Activated naive CD4-positive, alpha-beta T cell treated with anti-CD3 and anti-CD28 coated beads for 36 hours (primary cell): ENCODE data around the gene ECEL1. TPM values are rescaled to one million over a fixed set of nuclear protein-coding genes. Genes with fewer than 3 reads are reported as not detected.
"Not testable (repeated sequence)": the region's sequence is repeated elsewhere in the genome, so short reads cannot be mapped to it uniquely, and the experiment has no call there.

Source experiments
- CTCF ChIA-PET: fragments of 350-600 bp; sonication (Branson Sonifier 250); formaldehyde crosslinking; loops from one replicate; lab custom pipeline; 2021; ENCODE audit warnings: antibody characterized with exemption; lab: Charles Lee
- DNase-seq: peaks from one replicate; pipeline ENCODE4 v3.0.0-alpha.2; 2020
- H3K27ac Mint-ChIP-seq: one replicate; pipeline ENCODE4 v1.8.0; 2021; ENCODE audit warnings: mild to moderate bottlenecking, mixed read lengths
- H3K27me3 Mint-ChIP-seq: one replicate; pipeline ENCODE4 v1.8.0; 2021; ENCODE audit warnings: low read depth, mixed read lengths
- H3K36me3 Mint-ChIP-seq: one replicate; pipeline ENCODE4 v1.8.0; 2021; ENCODE audit warnings: low read depth, mixed read lengths
- H3K4me1 Mint-ChIP-seq: one replicate; pipeline ENCODE4 v1.8.0; 2021; ENCODE audit warnings: low read depth, mixed read lengths
- H3K4me3 Mint-ChIP-seq: one replicate; pipeline ENCODE4 v1.8.0; 2021; ENCODE audit warnings: mild to moderate bottlenecking, moderate library complexity, mixed read lengths
- H3K9me3 Mint-ChIP-seq: one replicate; pipeline ENCODE4 v1.8.0; 2021; ENCODE audit warnings: mixed read lengths
- intact Hi-C: fragments of 100-400 bp; cut with micrococcal nuclease; formaldehyde crosslinking; loops from one replicate; pipeline ENCODE4 v1.15.1; 2023
- total RNA-seq, 2 experiments: library from RNA; stranded (reverse); gene quantifications; one replicate each; pipeline ENCODE4 v1.2.3, GENCODE V29; 2021

Gene ECEL1
- total RNA-seq, 2 experiments from 2014 or later: 0.12 TPM; not detected in 1

DNA sequence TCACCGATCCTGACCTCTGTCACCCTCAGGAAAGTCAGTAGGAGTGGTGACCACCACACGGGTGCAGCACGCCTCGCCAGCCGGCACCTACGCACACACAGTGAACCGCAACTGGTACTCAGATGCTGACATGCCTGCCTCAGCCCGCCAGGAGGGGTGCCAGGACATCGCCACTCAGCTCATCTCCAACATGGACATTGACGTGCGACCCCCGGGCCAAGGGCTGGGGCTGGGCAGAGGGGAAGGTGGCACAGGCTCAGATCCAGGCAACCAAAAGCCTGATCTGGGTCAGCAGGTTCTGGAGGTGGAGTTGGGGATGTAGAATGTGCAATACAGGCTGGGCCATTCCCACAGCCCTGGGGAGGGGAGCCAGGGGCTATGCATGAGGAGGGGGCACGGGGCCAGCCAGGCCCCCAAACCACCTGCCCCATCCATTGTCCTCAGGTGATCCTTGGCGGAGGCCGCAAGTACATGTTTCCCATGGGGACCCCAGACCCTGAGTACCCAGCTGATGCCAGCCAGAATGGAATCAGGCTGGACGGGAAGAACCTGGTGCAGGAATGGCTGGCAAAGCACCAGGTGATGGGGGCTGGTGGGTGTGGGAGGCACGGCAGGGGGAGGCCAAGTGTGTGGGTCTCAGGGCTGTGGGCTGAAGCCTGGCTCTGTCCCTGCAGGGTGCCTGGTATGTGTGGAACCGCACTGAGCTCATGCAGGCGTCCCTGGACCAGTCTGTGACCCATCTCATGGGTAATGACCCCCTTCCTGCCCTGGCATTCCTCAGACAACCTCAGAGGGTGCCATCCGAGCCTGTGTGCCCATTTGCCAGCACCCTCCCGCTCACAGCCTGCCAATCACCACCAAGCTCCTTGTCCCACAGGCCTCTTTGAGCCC lies 30.3 kb downstream of the ECEL1 start:
- no peak for DNase-seq
- H3K4me3 Mint-ChIP-seq: no peak overlapping the region
- H3K36me3 Mint-ChIP-seq: no peaks in the 10 kb centered on the region
- H3K27me3 Mint-ChIP-seq: peaks cover 11% of the 10 kb centered on the region
- CTCF ChIA-PET: no interaction called here
- H3K9me3 Mint-ChIP-seq: no peaks in the 10 kb centered on the region
- no peaks in the 10 kb centered on the region for H3K4me1 Mint-ChIP-seq
- H3K27ac Mint-ChIP-seq: no peak overlapping the region
- intact Hi-C loops: no loop called here

GRCh38 chr2:232456296-232457120 lies 31.1 kb downstream of the ECEL1 start:
- no peaks in the 10 kb centered on the region for H3K9me3 Mint-ChIP-seq
- no peak overlapping the region for H3K4me3 Mint-ChIP-seq
- H3K36me3 Mint-ChIP-seq: no peaks in the 10 kb centered on the region
- no peak for DNase-seq
- no peaks in the 10 kb centered on the region for H3K4me1 Mint-ChIP-seq
- H3K27ac Mint-ChIP-seq: no peak overlapping the region
- CTCF ChIA-PET: no interaction called here
- peaks cover 11% of the 10 kb centered on the region for H3K27me3 Mint-ChIP-seq
- intact Hi-C loops: no loop called here

DNA sequence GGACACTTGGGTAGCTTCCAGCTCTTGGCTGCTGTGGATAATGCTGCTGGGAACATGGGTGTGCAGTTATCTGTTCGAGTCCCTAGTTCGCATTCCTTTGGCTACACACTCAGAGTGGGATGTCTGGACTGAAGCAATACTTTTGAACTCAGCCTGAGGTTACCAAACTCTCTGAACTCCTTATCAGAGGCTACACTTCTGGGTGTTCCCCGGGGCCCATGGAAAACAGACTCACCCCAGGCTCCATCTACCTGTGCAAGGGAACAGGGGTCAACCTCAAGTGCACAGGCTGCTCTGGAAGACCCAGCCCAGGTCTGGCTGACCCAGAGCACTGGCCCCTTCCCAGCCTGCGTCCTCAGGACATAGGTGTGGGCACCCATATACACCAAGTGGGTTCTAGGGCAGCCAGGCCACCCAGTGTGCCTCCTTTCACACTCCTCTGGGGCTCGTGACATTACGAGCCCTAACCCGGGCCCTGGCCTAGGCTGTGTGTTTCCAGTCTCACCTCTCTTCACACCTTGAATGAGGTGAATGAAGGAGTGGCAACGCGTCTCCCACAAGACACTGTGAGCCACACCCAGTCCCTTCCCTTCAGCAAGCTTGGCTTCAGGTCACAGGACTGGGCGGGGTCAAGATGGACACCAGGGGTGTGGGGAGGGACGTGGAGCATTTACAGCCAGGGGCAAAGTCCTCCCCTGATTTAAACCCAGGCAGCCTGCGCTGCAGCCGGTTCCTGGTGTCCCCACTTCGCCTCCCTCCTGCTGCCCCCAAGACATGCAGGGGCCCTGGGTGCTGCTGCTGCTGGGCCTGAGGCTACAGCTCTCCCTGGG lies 32.0 kb downstream of the ECEL1 start, which contains the start of gene ALPI:
Gene ALPI, plus strand, starts transcription at position 728 of the 830 bp plus-strand sequence. Its CDS starts 47 bp downstream, at position 775.
- DNase-seq: no peak
- H3K9me3 Mint-ChIP-seq: no peaks in the 10 kb centered on the region
- no peaks in the 10 kb centered on the region for H3K4me1 Mint-ChIP-seq
- no peaks in the 10 kb centered on the region for H3K36me3 Mint-ChIP-seq
- H3K27me3 Mint-ChIP-seq: peaks cover 11% of the 10 kb centered on the region
- H3K4me3 Mint-ChIP-seq: no peak within 1 kb of the TSS
- intact Hi-C loops: no loop called here
- CTCF ChIA-PET: no interaction called here
- no peak within 1 kb of the TSS for H3K27ac Mint-ChIP-seq

GRCh38 chr2:232454630-232455029 lies 33.0 kb downstream of the ECEL1 start:
- intact Hi-C loops: no loop called here
- Mint-ChIP-seq H3K4me3 (no peak overlapping the region), H3K9me3 (no peaks in the 10 kb centered on the region), H3K4me1 (no peaks in the 10 kb centered on the region), H3K27ac (no peak overlapping the region), H3K36me3 (no peaks in the 10 kb centered on the region), H3K27me3 (peaks cover 8% of the 10 kb centered on the region)
- CTCF ChIA-PET: interaction anchor here (1.2 kb wide), 1 partner anchor 17 kb away, joined by 3 read pairs; no protein-coding TSS in a partner anchor
- no peak for DNase-seq

- DNase-seq, CTCF ChIA-PET: not testable (repeated sequence)
Observed at GRCh38 chr2:232451645-232452044, 36.0 kb downstream of the ECEL1 start.

GRCh38 chr2:232449964-232450363 lies 37.7 kb downstream of the ECEL1 start:
- Mint-ChIP-seq H3K4me3 (no peak overlapping the region), H3K4me1 (no peaks in the 10 kb centered on the region), H3K27ac (no peak overlapping the region), H3K9me3 (no peaks in the 10 kb centered on the region), H3K36me3 (no peaks in the 10 kb centered on the region), H3K27me3 (no peaks in the 10 kb centered on the region)
- intact Hi-C loops: no loop called here
- CTCF ChIA-PET: no interaction called here
- no peak for DNase-seq

More at GRCh38 chr2:232451645-232452044, 36.0 kb downstream of the ECEL1 start:
- H3K9me3 Mint-ChIP-seq, H3K4me3 Mint-ChIP-seq, H3K36me3 Mint-ChIP-seq, intact Hi-C loops, H3K27ac Mint-ChIP-seq, H3K27me3 Mint-ChIP-seq, H3K4me1 Mint-ChIP-seq: not testable (repeated sequence)

- no peak overlapping the region for H3K27ac Mint-ChIP-seq
- H3K4me3 Mint-ChIP-seq: no peak overlapping the region
- CTCF ChIA-PET: interaction anchor here (1.5 kb wide), 1 partner anchor 29 kb away, joined by 3 read pairs; no protein-coding TSS in a partner anchor
- H3K36me3 Mint-ChIP-seq: no peaks in the 10 kb centered on the region
- H3K9me3 Mint-ChIP-seq: no peaks in the 10 kb centered on the region
- no peaks in the 10 kb centered on the region for H3K27me3 Mint-ChIP-seq
- no peak for DNase-seq
- no peaks in the 10 kb centered on the region for H3K4me1 Mint-ChIP-seq
- intact Hi-C loops: no loop called here
Observed at GRCh38 chr2:232448304-232448690, 39.3 kb downstream of the ECEL1 start.

- CTCF ChIA-PET: interaction anchor here (0.6 to 1.8 kb wide), 10 partner anchors 12 to 552 kb away, joined by 3 to 27 read pairs (median 4); partner anchors contain the start of gene PRSS56
Observed at GRCh38 chr2:232447638-232448303, 39.9 kb downstream of the ECEL1 start.

DNA sequence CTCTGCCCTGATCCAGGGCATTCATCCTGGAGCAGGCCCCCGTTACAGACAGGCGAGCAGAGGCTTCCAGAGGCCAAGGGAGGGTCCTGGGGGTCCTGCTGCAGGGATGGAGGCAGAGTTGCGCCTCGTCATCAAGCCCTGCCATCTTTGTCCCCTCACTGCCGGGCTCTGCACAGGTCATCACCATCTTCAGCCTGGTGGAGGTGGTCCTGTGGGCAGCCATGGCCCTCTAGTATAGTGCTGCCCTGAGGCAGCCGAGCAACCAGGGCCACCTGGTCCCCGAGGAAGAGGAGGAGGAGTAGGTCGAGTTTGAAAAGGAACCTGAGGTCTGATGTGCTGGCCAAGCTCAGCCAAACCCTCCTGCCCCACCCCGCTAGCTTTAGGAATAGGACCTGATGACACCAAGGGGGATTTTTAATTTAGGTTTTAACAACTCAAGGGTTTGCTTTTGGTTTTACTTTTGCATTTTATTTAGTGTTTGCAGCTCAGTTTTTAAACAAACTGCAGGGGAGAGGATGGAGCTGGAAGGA lies 40.5 kb downstream of the ECEL1 start:
- Mint-ChIP-seq H3K27me3 (no peaks in the 10 kb centered on the region), H3K9me3 (no peaks in the 10 kb centered on the region), H3K4me1 (no peaks in the 10 kb centered on the region), H3K27ac (no peak overlapping the region), H3K36me3 (no peaks in the 10 kb centered on the region), H3K4me3 (no peak overlapping the region)
- DNase-seq: no peak
- intact Hi-C loops: no loop called here
- CTCF ChIA-PET: interaction anchor here (0.5 to 1.8 kb wide), 13 partner anchors 10 to 551 kb away, joined by 3 to 27 read pairs (median 4); partner anchors contain the start of gene PRSS56

More at GRCh38 chr2:232447638-232448303, 39.9 kb downstream of the ECEL1 start:
- no peaks in the 10 kb centered on the region for H3K36me3 Mint-ChIP-seq
- H3K4me3 Mint-ChIP-seq: no peak overlapping the region
- no peaks in the 10 kb centered on the region for H3K9me3 Mint-ChIP-seq
- no peak for DNase-seq
- no peak overlapping the region for H3K27ac Mint-ChIP-seq
- no peaks in the 10 kb centered on the region for H3K27me3 Mint-ChIP-seq
- no peaks in the 10 kb centered on the region for H3K4me1 Mint-ChIP-seq
- intact Hi-C loops: no loop called here

DNA sequence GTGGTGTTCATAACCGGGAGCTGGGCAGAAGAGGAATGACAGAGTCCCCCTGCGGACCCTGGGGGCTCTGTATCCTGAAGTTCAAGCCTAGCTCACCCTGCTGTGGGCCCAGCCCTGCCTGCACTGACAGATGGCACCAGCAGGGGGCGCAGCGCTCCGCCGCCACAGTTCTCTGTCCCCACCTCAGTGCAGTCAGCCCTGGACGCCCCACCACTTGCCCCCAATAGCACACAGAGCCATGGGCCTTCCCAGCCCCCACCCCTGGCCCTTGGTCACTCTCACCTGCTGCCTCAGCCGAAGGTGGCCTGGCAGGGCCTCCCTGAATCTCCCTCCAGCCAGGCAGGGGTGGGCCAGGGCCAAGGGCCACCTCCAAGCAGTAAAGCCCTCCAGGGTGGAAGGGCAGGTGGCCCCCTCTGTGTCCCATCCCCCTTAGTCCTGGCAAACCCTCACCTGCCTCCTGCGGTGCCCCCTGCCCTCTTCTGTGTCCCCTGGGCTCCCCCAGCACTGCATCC lies 41.3 kb downstream of the ECEL1 start:
- CTCF ChIA-PET: interaction anchor here (0.6 to 1.8 kb wide), 4 partner anchors 10 to 547 kb away, joined by 3 to 27 read pairs (median 4); partner anchors contain the start of gene PRSS56
- H3K27me3 Mint-ChIP-seq, DNase-seq, intact Hi-C loops, H3K9me3 Mint-ChIP-seq, H3K36me3 Mint-ChIP-seq, H3K4me1 Mint-ChIP-seq, H3K4me3 Mint-ChIP-seq, H3K27ac Mint-ChIP-seq: not testable (repeated sequence)
